Naive B cell (primary cell): ENCODE data around the gene NAB1. TPM values are rescaled to one million over a fixed set of nuclear protein-coding genes. Genes with fewer than 3 reads are reported as not detected.

ENCODE experiments used
- ATAC-seq, 2 donors: fragments of 150-1000 bp; cut with Tn5 transposase; 2 replicates each; pipeline ENCODE4 v1.10.0; 2021; ENCODE audit warnings: low read depth in 2 of 2, mild to moderate bottlenecking in 2 of 2, moderate library complexity in 2 of 2
- DNase-seq: peaks from one replicate; pipeline ENCODE4 v3.0.0; 2022
- H3K27ac Mint-ChIP-seq, 6 donors: one replicate each; pipeline ENCODE4 v1.8.0; 2020 to 2022; ENCODE audit warnings: mild to moderate bottlenecking in 6 of 6, mixed read lengths in 6 of 6, moderate library complexity in 5 of 6, inconsistent platforms in 2 of 6
- H3K27me3 Mint-ChIP-seq, 3 donors: one replicate each; pipeline ENCODE4 v1.8.0; 2021 to 2022; ENCODE audit warnings: mixed read lengths in 3 of 3, mild to moderate bottlenecking in 1 of 3
- H3K36me3 Mint-ChIP-seq, 2 donors: one replicate each; pipeline ENCODE4 v1.8.0; 2020 to 2022; ENCODE audit warnings: mixed read lengths in 2 of 2, inconsistent platforms in 1 of 2, mild to moderate bottlenecking in 1 of 2
- H3K4me1 Mint-ChIP-seq, 3 donors: one replicate each; pipeline ENCODE4 v1.8.0; 2020 to 2022; ENCODE audit warnings: mixed read lengths in 3 of 3, inconsistent platforms in 1 of 3, mild to moderate bottlenecking in 1 of 3, moderate library complexity in 1 of 3
- H3K4me3 Mint-ChIP-seq, 8 donors: one replicate each; pipeline ENCODE4 v1.8.0; 2020 to 2022; ENCODE audit warnings: mild to moderate bottlenecking in 8 of 8, mixed read lengths in 8 of 8, moderate library complexity in 8 of 8, inconsistent platforms in 2 of 8
- H3K9me3 Mint-ChIP-seq, 7 donors: one replicate each; pipeline ENCODE4 v1.8.0; 2020 to 2022; ENCODE audit warnings: mixed read lengths in 7 of 7, mild to moderate bottlenecking in 5 of 7, inconsistent platforms in 2 of 7, moderate library complexity in 1 of 7
- polyA plus RNA-seq, 6 donors: library from polyadenylated mRNA; unstranded; fragments of 300-500 nt; fragmentation: Illumina TruSeq; gene quantifications; one replicate each; pipeline ENCODE4 v1.2.3, GENCODE V29; 2021; ENCODE audit warnings: low read depth in 6 of 6

NAB1 gene
- polyA plus RNA-seq, 6 donors from 2014 or later = 2.3 to 5.8 (median 3.0) TPM

DNA sequence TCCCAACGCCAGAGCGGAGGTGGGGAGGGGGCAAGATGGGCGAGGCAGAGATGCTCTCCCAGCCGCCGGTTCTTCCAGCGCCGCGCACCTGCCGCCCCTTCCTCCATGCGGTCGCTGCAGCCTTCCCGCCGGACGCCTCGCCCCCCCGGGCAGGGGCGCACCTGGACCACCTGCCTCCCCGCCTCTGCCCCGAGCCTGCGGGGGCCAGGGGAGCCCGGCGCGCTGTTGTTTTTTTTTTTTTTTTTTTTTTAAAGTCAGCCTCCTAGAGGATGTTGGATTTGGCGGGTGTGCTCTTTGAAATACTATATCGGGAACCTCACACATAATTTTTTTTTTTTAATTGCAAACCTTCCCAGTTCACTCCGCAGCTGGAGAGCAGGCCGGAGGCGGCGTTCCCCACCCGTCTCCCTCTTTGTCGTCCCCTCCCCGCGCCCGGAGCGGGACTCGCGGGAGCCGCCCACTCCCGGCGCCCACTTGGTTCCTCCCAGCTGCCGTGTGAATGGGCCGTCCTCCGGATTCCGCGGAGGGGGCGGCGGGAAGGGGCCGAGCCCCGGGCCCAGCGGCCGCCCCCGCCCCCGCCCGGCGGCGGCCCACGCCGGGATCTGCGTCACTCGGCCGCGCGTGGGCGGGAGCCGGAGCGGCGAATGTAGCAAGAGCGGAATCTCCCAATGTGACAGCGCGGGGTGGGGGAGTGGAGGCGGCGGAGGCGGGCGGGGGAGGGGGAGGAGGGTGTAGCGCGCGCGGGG lies 421 bp upstream of the NAB1 start:
- ATAC-seq (peak; percentile 74 to 77), DNase-seq (peak; percentile 90)
- Mint-ChIP-seq H3K27ac (peak overlapping the region; percentile 28 to 99 (median 94)), H3K4me3 (peak overlapping the region; percentile 88 to 92 (median 90)), H3K9me3 (no peaks in the 10 kb centered on the region), H3K36me3 (no peaks in the 10 kb centered on the region), H3K27me3 (no peaks in the 10 kb centered on the region), H3K4me1 (peaks cover 13 to 19% (median 17%) of the 10 kb centered on the region in 3 donors)

DNA sequence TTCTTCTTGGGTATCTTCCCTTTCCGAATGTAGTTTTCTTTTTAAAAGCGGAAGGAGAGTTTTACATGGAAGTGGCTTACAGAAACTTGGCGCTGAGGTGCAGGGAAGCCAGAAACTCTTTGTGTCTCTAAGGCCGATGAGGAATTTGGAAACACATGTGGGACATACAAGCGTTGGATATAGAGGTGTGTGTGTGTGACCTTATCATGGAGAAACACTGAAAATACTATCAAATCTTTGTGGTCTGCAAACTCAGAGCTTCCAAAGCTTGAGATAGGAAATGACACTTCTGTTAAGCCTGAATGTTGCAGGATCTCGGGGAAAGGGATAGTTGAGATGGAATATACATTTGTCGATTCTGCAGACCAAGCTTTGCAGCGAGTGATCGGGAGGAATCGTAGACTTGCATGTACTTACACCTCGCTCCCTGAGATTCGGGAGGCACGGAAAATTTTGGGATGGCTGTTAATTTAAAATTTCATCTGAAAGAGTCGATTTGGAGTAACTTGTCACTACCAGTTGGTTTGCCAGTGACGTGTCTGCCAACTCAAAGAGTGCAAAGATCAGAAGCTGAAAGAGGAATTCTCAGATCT lies 1.0 kb downstream of the NAB1 start:
- no peak for ATAC-seq
- no peaks in the 10 kb centered on the region for H3K27me3 Mint-ChIP-seq
- H3K9me3 Mint-ChIP-seq = no peaks in the 10 kb centered on the region
- no peak for DNase-seq
- peaks cover 13 to 19% (median 17%) of the 10 kb centered on the region in 3 donors for H3K4me1 Mint-ChIP-seq
- peak overlapping the region; percentile 67 to 94 (median 92) for H3K27ac Mint-ChIP-seq
- H3K36me3 Mint-ChIP-seq = no peaks in the 10 kb centered on the region
- peak overlapping the region; percentile 88 to 96 (median 93) for H3K4me3 Mint-ChIP-seq

DNA sequence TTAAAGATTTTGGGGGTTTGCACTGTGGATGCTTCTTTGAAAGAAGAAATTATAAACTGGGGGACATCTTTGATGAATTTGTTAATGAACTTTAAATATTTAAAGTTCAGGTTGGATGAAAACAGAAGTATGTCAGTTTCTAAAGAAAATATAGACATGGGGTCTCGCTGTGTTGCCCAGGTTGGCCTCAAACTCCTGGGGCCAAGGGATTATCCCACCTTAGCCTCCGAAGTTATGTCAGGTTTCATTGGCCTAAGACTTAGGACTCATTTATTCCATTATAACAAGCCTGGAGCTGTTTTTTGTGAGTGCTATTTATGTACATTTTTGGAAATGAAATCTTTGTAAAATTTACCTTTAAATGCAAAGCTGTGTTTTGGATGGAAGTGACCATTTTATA lies 2.5 kb downstream of the NAB1 start:
- ATAC-seq = no peak
- peaks cover 13 to 19% (median 17%) of the 10 kb centered on the region in 3 donors for H3K4me1 Mint-ChIP-seq

DNA sequence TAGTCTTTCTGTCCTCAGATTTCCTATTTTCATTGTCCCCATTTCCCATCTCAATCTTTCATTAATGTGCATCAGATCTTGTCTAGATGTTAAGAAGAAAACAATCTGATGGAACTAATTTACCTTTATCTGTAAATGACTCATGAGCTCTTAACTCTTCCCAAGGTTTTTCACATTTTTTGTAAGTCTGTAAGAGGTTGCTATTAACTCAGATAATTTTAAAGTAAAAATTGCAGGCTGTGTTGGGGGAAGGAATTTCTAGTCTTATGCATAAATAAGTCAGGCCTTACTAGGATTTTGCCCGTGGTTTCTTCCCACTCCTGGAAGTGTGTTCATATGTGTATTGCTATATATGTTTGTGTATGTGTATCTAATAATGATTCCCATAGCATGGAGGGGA lies 4.3 kb downstream of the NAB1 start:
- no peaks in the 10 kb centered on the region for H3K9me3 Mint-ChIP-seq
- H3K36me3 Mint-ChIP-seq = no peaks in the 10 kb centered on the region
- H3K27me3 Mint-ChIP-seq = no peaks in the 10 kb centered on the region
- peaks cover 11 to 15% (median 13%) of the 10 kb centered on the region in 3 donors for H3K4me1 Mint-ChIP-seq
- ATAC-seq (no peak), DNase-seq (no peak)
- no peak overlapping the region for H3K4me3 Mint-ChIP-seq
- no peak overlapping the region for H3K27ac Mint-ChIP-seq

More for the DNA sequence above, 2.5 kb downstream of the NAB1 start:
- no peak for DNase-seq
- no peaks in the 10 kb centered on the region for H3K9me3 Mint-ChIP-seq
- H3K27ac Mint-ChIP-seq = peak overlapping the region in 1 of 6 donors; percentile 9
- H3K4me3 Mint-ChIP-seq = peak overlapping the region in 3 of 8 donors; percentile 1 to 92 (median 19)
- H3K27me3 Mint-ChIP-seq = no peaks in the 10 kb centered on the region
- no peaks in the 10 kb centered on the region for H3K36me3 Mint-ChIP-seq

DNA sequence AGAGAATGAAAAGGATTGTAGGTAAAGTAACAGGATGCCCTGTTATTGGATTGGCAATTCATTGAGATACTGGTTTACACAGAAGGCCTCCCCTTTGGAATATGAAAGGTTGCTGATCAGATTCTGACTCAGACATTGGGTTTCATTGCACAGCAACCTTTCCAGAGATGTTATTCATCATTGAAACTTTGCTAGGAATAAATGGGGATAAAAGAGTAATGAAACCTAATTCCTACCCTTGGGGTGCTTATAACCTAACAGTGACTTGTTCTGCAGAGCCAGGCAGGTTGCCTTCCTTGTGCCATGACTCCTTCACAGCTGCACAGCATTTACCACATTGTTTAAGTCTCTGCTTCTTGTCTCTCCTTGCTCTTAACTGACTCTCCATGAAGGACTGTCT lies 5.0 kb downstream of the NAB1 start:
- Mint-ChIP-seq H3K36me3 (no peaks in the 10 kb centered on the region), H3K27me3 (no peaks in the 10 kb centered on the region), H3K9me3 (no peaks in the 10 kb centered on the region), H3K27ac (no peak overlapping the region), H3K4me3 (no peak overlapping the region), H3K4me1 (peaks cover 11 to 19% (median 13%) of the 10 kb centered on the region in 3 donors)
- DNase-seq = no peak
- ATAC-seq = no peak

DNA sequence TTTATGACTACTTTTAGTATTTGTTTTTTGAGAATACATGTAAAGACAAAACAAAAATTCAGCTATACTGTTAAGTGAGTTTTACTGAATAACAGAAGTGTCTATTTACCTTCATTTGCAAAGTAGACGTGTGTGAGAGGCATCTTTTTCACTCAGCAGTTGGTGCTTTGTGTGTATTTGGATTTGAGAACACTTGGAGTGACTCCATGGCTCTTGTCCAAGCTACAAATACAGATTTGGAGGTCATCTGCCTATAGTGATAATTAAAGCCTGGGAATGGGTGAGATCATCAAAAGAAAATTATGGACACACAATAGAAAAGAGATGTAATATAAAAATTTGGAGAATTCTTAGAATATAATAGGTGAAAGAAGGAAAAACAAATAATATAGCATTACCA lies 6.2 kb downstream of the NAB1 start:
- Mint-ChIP-seq H3K9me3 (no peaks in the 10 kb centered on the region), H3K4me3 (no peak overlapping the region), H3K27ac (no peak overlapping the region), H3K27me3 (no peaks in the 10 kb centered on the region), H3K4me1 (peaks cover 4 to 10% (median 9%) of the 10 kb centered on the region in 3 donors), H3K36me3 (no peaks in the 10 kb centered on the region)
- ATAC-seq (no peak), DNase-seq (no peak)

DNA sequence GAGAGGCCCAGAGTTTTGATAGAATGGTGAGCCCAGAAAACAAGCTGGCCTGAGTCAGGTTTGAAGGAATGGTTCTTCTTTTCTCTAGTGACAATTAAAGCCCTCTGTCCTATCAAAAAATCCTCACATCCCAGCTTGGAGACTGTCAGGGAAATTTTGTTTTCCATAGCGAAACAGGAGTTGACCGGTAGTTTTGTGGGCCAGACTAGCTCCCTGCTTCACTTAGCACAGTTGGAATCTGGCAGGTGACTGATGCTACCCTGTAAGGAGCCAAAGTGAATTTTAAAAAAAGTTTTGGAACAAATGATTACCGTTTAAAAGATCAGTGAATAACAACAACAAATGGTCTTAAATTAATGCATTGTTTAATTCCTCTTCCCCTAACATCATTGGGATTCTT lies 6.7 kb downstream of the NAB1 start:
- no peak for DNase-seq
- no peak overlapping the region for H3K4me3 Mint-ChIP-seq
- no peaks in the 10 kb centered on the region for H3K36me3 Mint-ChIP-seq
- H3K4me1 Mint-ChIP-seq = peaks cover 0 to 6% (median 5%) of the 10 kb centered on the region in 3 donors
- H3K27me3 Mint-ChIP-seq = no peaks in the 10 kb centered on the region
- no peak overlapping the region for H3K27ac Mint-ChIP-seq
- H3K9me3 Mint-ChIP-seq = no peaks in the 10 kb centered on the region
- no peak for ATAC-seq

DNA sequence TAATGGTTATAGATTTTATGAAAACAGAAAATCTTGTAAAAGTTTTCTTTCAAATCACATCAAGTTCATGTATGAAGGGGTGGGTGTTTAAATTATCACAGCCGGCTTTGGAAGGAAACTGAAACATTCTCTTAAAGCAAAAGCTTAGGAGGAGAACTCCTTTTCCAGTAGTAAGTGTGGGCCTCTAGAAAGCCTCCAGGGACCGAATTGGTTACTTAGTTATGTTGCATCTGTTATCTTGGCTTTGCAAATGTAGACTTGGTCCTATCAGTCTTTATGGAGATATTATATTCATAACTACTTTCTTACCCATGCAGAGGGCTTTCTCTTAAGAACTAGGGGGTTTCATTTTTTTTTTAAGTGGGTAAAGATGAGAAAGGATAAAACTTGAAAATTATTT lies 7.4 kb downstream of the NAB1 start:
- Mint-ChIP-seq H3K27ac (no peak overlapping the region), H3K9me3 (no peaks in the 10 kb centered on the region), H3K4me1 (peaks cover 0 to 6% (median 3%) of the 10 kb centered on the region in 3 donors), H3K27me3 (no peaks in the 10 kb centered on the region), H3K36me3 (no peaks in the 10 kb centered on the region), H3K4me3 (no peak overlapping the region)
- ATAC-seq = no peak
- no peak for DNase-seq

DNA sequence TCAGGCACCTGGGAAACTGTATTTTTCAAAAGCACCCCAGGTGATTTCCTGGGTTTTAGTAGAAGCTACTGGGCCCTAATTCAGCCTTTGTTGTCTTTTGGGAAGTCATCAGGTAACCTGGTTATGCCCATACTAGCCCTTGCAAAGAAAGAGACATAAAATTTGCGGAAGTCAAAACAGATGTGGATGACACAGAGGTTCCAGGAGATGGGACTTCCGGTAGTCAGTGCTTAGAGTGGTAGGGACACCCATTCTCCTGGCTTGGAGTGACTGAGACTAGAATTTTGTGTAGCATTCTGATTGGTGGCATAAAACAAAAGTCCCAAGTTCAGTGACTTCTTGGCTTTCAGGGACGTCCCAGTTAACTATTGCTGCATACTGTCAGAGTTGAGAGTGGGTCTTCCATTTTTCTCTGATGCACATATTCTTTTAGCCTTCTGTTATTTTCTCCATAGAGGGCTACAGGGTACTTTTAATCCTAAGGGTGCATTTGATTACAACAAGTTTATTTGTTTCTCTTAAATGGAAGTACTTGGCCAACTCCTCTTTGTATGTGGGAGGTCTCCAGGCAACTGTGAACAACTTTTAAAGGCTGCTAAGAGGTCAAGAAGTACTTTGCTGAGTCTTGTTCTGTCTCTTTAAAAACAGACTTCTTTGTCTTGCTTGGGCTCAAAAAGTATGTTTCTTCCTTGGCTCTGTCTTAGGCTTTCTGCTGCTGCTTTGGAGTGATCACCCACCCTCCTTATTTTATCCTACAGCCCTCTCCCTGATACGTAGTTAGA lies 8.8 kb downstream of the NAB1 start:
- Mint-ChIP-seq H3K9me3 (no peaks in the 10 kb centered on the region), H3K36me3 (peaks cover 0 to 4% of the 10 kb centered on the region in 2 donors), H3K4me3 (no peak overlapping the region), H3K4me1 (peaks cover 1 to 10% (median 5%) of the 10 kb centered on the region in 3 donors), H3K27ac (peak overlapping the region in 1 of 6 donors; percentile 46), H3K27me3 (no peaks in the 10 kb centered on the region)
- no peak for ATAC-seq
- no peak for DNase-seq

DNA sequence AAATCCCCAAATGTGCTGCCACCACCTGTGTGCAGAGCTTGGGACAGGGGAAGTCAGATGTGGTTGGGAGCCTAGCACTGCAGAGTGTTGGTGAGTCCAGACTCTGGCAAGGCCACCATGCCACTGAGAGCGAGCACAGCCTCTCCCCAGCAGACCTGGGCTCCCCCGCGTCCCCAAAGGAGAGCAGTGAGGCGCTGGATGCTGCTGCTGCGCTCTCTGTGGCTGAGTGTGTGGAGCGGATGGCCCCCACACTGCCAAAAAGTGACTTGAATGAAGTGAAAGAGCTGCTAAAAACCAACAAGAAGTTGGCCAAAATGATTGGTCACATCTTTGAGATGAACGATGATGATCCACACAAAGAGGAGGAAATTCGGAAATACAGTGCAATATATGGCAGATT lies 10.7 kb downstream of the NAB1 start:
- no peak for ATAC-seq
- DNase-seq = no peak
- peaks cover 1 to 11% (median 5%) of the 10 kb centered on the region in 3 donors for H3K4me1 Mint-ChIP-seq
- no peak overlapping the region for H3K27ac Mint-ChIP-seq
- H3K9me3 Mint-ChIP-seq = no peaks in the 10 kb centered on the region
- no peaks in the 10 kb centered on the region for H3K27me3 Mint-ChIP-seq
- H3K4me3 Mint-ChIP-seq = no peak overlapping the region
- H3K36me3 Mint-ChIP-seq = peaks cover 1 to 5% of the 10 kb centered on the region in 2 donors

DNA sequence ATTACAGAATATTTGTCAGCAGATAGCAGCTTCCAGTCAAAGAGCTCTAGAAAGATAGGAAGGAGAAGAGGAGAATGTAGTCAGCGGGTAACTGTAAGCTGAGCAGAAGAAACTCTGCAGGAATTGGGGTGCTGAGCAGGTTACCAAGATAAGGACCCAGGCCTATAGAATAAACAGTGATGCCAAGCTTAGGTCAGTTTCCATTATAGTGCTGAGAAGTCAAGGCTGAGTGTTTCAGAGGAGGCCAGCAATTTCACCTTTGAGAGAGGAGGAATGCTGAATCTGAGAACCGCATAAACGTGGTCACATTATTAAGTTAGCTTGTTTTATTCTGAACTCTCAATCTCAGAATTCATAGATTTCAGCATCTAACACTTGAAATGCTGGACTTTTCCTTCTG lies 13.9 kb downstream of the NAB1 start:
- H3K4me1 Mint-ChIP-seq = peaks cover 1 to 15% (median 5%) of the 10 kb centered on the region in 3 donors
- peaks cover 0 to 4% (median 2%) of the 10 kb centered on the region in 7 donors for H3K9me3 Mint-ChIP-seq
- peak overlapping the region in 1 of 6 donors; percentile 2 for H3K27ac Mint-ChIP-seq
- H3K27me3 Mint-ChIP-seq = no peaks in the 10 kb centered on the region
- no peak for DNase-seq
- H3K36me3 Mint-ChIP-seq = peaks cover 12 to 13% of the 10 kb centered on the region in 2 donors
- ATAC-seq = no peak
- H3K4me3 Mint-ChIP-seq = no peak overlapping the region

DNA sequence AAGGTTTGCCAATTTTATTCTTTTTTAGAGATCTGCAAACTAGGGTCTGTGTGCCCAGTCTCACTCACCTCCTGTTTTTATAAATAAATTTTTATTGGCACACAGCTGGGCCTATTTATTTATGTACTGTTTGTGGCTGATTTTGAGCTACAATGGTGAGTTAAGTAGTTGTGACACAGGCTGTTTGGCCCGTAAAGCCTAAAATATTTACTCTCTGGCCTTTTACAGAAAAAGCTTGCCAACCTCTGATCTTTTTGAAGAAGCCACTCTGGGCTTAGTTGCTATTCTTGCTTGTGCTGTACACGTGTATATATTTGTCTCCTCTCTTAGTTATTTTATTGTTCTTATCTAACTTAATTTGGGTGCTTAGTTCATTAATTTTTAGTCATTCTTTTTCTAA lies 14.5 kb downstream of the NAB1 start:
- ATAC-seq = no peak
- Mint-ChIP-seq H3K4me1 (peaks cover 1 to 11% (median 5%) of the 10 kb centered on the region in 3 donors), H3K4me3 (no peak overlapping the region), H3K9me3 (peaks cover 0 to 4% (median 2%) of the 10 kb centered on the region in 7 donors), H3K27me3 (no peaks in the 10 kb centered on the region), H3K36me3 (peaks cover 12 to 13% of the 10 kb centered on the region in 2 donors), H3K27ac (no peak overlapping the region)
- no peak for DNase-seq

DNA sequence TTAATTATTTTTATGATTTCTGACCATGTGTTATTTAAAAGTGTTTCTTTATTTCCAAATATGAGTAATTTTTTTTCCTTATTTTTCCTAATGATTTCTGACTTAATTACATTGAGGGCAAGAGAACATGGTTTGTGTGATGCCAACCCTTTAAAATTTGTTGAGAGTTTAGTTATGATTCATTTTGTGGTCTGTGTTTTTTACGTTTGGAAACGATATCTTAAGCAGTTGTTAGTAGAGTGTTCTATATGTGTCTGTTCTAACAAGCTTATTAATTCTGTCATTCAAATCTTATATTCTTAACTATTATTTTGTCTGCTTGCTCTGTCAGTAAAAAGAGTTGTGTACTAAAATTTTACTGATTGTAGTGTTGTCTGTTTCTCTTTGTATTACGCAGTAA lies 15.0 kb downstream of the NAB1 start:
- H3K36me3 Mint-ChIP-seq = peaks cover 12 to 13% of the 10 kb centered on the region in 2 donors
- H3K9me3 Mint-ChIP-seq = peaks cover 0 to 4% (median 2%) of the 10 kb centered on the region in 7 donors
- H3K4me1 Mint-ChIP-seq = peaks cover 1 to 8% (median 5%) of the 10 kb centered on the region in 3 donors
- H3K27ac Mint-ChIP-seq = no peak overlapping the region
- no peak overlapping the region for H3K4me3 Mint-ChIP-seq
- DNase-seq = no peak
- H3K27me3 Mint-ChIP-seq = no peaks in the 10 kb centered on the region
- no peak for ATAC-seq
